ENCODE data around the gene CYFIP1.

DNA sequence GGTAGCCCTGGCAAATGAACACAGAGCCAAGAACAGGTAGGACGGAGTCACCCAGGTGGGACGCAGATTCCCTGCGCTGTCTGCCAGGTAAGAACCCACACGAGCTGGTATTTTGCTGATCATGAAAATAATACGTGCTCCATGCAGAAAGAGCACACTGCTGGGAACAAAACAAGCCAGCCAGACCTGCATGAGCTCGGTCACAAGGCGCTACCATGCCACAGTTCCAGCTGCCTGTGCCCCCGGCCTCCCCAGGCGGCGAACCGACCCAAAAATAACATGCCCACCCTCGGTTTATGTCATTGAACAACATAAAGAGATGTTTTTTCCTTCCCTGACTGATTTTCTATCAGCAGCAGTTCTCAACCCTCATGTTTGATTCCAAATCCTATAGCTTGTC, 25.8 kb downstream of the CYFIP1 start:
- TF ChIP-seq POLR2AphosphoS5 (IDR thresholded peaks at IDR 0.05) = no peak
- TF ChIP-seq CTCF (IDR thresholded peaks at IDR 0.05; ENCODE audit: poor library complexity, severe bottlenecking) = no peak
- no peak for TF ChIP-seq EP300 (conservative IDR thresholded peaks at IDR 0.05; ENCODE audit: poor library complexity, severe bottlenecking)

All from neural cell (in vitro differentiated cells).